ENCODE results near the gene TEC. TPM values are rescaled to one million over a fixed set of nuclear protein-coding genes. Genes with fewer than 3 reads are reported as not detected.

TEC gene
- total RNA-seq, 1 donor from 2014 or later, result 3.2 TPM

DNA sequence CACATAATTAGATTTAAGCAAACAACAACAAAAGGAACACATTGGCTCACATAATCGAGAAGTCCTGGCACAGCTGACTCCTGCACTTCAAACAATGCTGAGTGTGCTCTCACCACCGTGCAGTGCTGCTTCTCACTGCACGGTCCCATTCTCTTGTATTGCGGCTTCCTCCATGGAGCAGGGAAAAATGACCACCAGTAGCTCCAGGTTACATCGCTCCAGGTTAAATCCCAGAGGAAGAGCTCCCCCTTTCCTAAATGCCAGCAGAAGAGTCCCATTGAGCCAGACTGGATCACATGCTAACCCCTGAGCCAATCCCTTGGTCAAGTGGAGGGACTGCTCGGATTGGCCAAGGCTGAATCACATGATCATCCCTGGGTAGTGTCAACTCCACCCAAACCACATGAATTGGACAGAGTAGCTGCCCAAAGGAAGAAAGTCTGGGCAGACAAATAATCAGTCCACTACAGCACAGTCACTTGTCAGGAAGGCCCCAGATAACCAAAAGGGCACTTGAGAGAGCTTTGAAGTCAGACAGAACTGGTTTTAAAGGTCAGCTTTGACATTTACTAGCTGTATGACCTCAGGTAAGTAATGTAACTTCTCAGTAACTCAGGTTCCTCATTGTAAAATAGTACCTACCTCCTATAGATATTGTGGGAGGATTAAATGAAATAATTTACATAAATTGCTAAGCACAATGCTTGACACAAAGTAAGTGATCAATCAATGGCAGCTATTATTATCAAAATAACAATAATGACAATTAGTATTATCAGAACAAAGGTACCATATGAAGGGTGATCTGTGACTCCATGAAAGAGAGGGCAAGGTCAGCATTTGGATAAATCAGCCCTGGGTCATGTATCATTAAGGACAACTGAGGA is 14.3 kb downstream of the TEC start:
- DNase-seq (ENCODE audit: low read depth), result no peak
- TF ChIP-seq, protein P1, sequence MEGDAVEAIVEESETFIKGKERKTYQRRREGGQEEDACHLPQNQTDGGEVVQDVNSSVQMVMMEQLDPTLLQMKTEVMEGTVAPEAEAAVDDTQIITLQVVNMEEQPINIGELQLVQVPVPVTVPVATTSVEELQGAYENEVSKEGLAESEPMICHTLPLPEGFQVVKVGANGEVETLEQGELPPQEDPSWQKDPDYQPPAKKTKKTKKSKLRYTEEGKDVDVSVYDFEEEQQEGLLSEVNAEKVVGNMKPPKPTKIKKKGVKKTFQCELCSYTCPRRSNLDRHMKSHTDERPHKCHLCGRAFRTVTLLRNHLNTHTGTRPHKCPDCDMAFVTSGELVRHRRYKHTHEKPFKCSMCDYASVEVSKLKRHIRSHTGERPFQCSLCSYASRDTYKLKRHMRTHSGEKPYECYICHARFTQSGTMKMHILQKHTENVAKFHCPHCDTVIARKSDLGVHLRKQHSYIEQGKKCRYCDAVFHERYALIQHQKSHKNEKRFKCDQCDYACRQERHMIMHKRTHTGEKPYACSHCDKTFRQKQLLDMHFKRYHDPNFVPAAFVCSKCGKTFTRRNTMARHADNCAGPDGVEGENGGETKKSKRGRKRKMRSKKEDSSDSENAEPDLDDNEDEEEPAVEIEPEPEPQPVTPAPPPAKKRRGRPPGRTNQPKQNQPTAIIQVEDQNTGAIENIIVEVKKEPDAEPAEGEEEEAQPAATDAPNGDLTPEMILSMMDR (IDR thresholded peaks at IDR 0.05; ENCODE audit: insufficient read depth, low read length, poor library complexity, severe bottlenecking), result no peak
- Histone ChIP-seq H3K4me3 (ENCODE audit: low read depth, low read length) (no peak overlapping the region), H3K27me3 (ENCODE audit: control insufficient read depth, insufficient read depth, low read length) (no peaks in the 10 kb centered on the region), H3K36me3 (ENCODE audit: control insufficient read depth, insufficient read depth, low read length) (no peaks in the 10 kb centered on the region)

DNA sequence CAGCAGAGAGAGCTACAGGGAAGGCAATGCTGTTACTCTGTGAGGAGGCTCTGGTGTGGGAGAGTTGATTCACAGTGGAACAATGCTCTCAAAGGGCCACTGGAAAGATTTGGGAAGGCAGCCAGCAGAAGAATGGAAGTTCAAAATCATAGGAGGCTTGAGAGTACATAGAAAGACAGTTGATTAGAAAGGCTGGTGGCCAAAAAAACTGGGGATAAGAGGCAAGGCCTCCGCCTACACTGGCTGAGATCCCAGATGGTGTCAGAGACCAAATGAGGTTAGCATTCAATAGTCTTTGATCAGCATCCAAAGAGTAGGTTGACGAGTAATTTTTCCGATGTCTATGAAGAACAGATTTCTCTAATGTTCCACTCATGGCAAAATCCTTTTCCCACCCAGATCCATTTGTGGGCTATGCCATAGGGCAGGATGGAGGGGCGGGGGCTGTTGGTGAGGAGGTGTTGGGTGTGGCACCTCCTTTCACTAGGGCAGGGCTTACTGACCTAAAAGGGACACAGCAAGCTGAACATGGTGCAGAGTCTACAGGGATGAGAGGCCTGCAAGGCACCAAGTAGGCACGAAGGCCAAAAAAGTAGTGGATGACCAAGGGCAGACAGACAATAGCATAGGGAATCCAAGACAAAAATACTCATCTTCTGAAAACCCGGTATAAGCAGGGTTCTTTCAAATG is 15.1 kb downstream of the TEC start:
- TF ChIP-seq, protein P1 (IDR thresholded peaks at IDR 0.05; ENCODE audit: insufficient read depth, low read length, poor library complexity, severe bottlenecking), result no peak
- DNase-seq (ENCODE audit: low read depth), result no peak
- no peak overlapping the region for H3K4me3 ChIP-seq (ENCODE audit: low read depth, low read length)
- H3K27me3 ChIP-seq (ENCODE audit: control insufficient read depth, insufficient read depth, low read length), result no peaks in the 10 kb centered on the region
- no peaks in the 10 kb centered on the region for H3K36me3 ChIP-seq (ENCODE audit: control insufficient read depth, insufficient read depth, low read length)

- DNase-seq (ENCODE audit: low read depth), result no peak
- H3K27me3 ChIP-seq (ENCODE audit: control insufficient read depth, insufficient read depth, low read length), result no peaks in the 10 kb centered on the region
- no peaks in the 10 kb centered on the region for H3K36me3 ChIP-seq (ENCODE audit: control insufficient read depth, insufficient read depth, low read length)
- TF ChIP-seq, protein P1 (IDR thresholded peaks at IDR 0.05; ENCODE audit: insufficient read depth, low read length, poor library complexity, severe bottlenecking), result no peak
- H3K4me3 ChIP-seq (ENCODE audit: low read depth, low read length), result no peak overlapping the region
Measured at GRCh38 chr4:48252313-48252712, 17.3 kb downstream of the TEC start.

- Histone ChIP-seq H3K4me3 (ENCODE audit: low read depth, low read length) (no peak overlapping the region), H3K27me3 (ENCODE audit: control insufficient read depth, insufficient read depth, low read length) (no peaks in the 10 kb centered on the region), H3K36me3 (ENCODE audit: control insufficient read depth, insufficient read depth, low read length) (no peaks in the 10 kb centered on the region)
- DNase-seq (ENCODE audit: low read depth), result no peak
- TF ChIP-seq, protein P1 (IDR thresholded peaks at IDR 0.05; ENCODE audit: insufficient read depth, low read length, poor library complexity, severe bottlenecking), result no peak
Measured at GRCh38 chr4:48250980-48251379, 18.7 kb downstream of the TEC start.

- Histone ChIP-seq H3K27me3 (ENCODE audit: control insufficient read depth, insufficient read depth, low read length) (no peaks in the 10 kb centered on the region), H3K36me3 (ENCODE audit: control insufficient read depth, insufficient read depth, low read length) (no peaks in the 10 kb centered on the region), H3K4me3 (ENCODE audit: low read depth, low read length) (no peak overlapping the region)
- DNase-seq (ENCODE audit: low read depth), result no peak
- TF ChIP-seq, protein P1 (IDR thresholded peaks at IDR 0.05; ENCODE audit: insufficient read depth, low read length, poor library complexity, severe bottlenecking), result no peak
Measured at GRCh38 chr4:48250343-48250742, 19.3 kb downstream of the TEC start.

All from kidney epithelial cell (primary cell).